Measurements from ENCODE around the gene HPCAL1. TPM values are rescaled to one million over a fixed set of nuclear protein-coding genes. Genes with fewer than 3 reads are reported as not detected.

HPCAL1 gene
- total and polyA plus RNA-seq, 3 donors from 2014 or later, result 99.5 to 263 (median 215) TPM

- no peaks in the 10 kb centered on the region for H3K9me3 ChIP-seq
- H3K36me3 ChIP-seq (ENCODE audit: low read depth, missing control alignments), result no peaks in the 10 kb centered on the region
- intact Hi-C loops (cut with DNase I; ENCODE audit: low total_unique reads), result no loop called here
- H3K4me3 ChIP-seq, result no peak overlapping the region
- H3K4me1 ChIP-seq, result peaks cover 10% of the 10 kb centered on the region
- TF ChIP-seq CTCF (IDR thresholded peaks at IDR 0.05) (no peak), POLR2A (IDR thresholded peaks at IDR 0.05) (no peak)
- DNase-seq, result no peak
- 83 to 95% methylated on average over 7 of the region's 7 CpGs for WGBS, 2 donors
- H3K27me3 ChIP-seq, result no peaks in the 10 kb centered on the region
- H3K27ac ChIP-seq, result no peak overlapping the region
Observed at GRCh38 chr2:10333966-10334365, 31.3 kb downstream of the HPCAL1 start.

- Histone ChIP-seq H3K36me3 (ENCODE audit: low read depth, missing control alignments) (no peaks in the 10 kb centered on the region), H3K9me3 (no peaks in the 10 kb centered on the region), H3K27ac (no peak overlapping the region), H3K27me3 (no peaks in the 10 kb centered on the region), H3K4me3 (no peak overlapping the region), H3K4me1 (peaks cover 10% of the 10 kb centered on the region)
- DNase-seq, result no peak
- 86 to 93% methylated on average over 8 to 9 of the region's 9 CpGs for WGBS, 2 donors
- TF ChIP-seq POLR2A (IDR thresholded peaks at IDR 0.05), result no peak
- no peak for TF ChIP-seq CTCF (IDR thresholded peaks at IDR 0.05)
- intact Hi-C loops (cut with DNase I; ENCODE audit: low total_unique reads), result no loop called here
Observed at GRCh38 chr2:10335046-10335840, 32.5 kb downstream of the HPCAL1 start.

- no peak for DNase-seq
- no peak overlapping the region for H3K27ac ChIP-seq
- H3K4me3 ChIP-seq, result no peak overlapping the region
- H3K9me3 ChIP-seq, result no peaks in the 10 kb centered on the region
- intact Hi-C loops (cut with DNase I; ENCODE audit: low total_unique reads), result no loop called here
- peaks cover 10% of the 10 kb centered on the region for H3K4me1 ChIP-seq
- H3K36me3 ChIP-seq (ENCODE audit: low read depth, missing control alignments), result no peaks in the 10 kb centered on the region
- no peaks in the 10 kb centered on the region for H3K27me3 ChIP-seq
- WGBS, 2 donors, result 93 to 94% methylated on average over 4 of the region's 4 CpGs
- TF ChIP-seq CTCF (IDR thresholded peaks at IDR 0.05) (no peak), POLR2A (IDR thresholded peaks at IDR 0.05) (no peak)
Observed at GRCh38 chr2:10336283-10336682, 33.6 kb downstream of the HPCAL1 start.

- peaks cover 12% of the 10 kb centered on the region for H3K4me1 ChIP-seq
- no peaks in the 10 kb centered on the region for H3K27me3 ChIP-seq
- DNase-seq, result no peak
- 86 to 90% methylated on average over 16 of the region's 16 CpGs for WGBS, 2 donors
- no peaks in the 10 kb centered on the region for H3K9me3 ChIP-seq
- TF ChIP-seq POLR2A (IDR thresholded peaks at IDR 0.05) (no peak), CTCF (IDR thresholded peaks at IDR 0.05) (no peak)
- no peak overlapping the region for H3K4me3 ChIP-seq
- no peaks in the 10 kb centered on the region for H3K36me3 ChIP-seq (ENCODE audit: low read depth, missing control alignments)
- intact Hi-C loops (cut with DNase I; ENCODE audit: low total_unique reads), result no loop called here
- no peak overlapping the region for H3K27ac ChIP-seq
Observed at GRCh38 chr2:10337449-10338269, 35.0 kb downstream of the HPCAL1 start.

Data from testis (tissue), 3 donors.